ENCODE measurements around the gene DIDO1.

- no peak for TF ChIP-seq POLR2A (IDR thresholded peaks at IDR 0.05)
- TF ChIP-seq, protein P1, sequence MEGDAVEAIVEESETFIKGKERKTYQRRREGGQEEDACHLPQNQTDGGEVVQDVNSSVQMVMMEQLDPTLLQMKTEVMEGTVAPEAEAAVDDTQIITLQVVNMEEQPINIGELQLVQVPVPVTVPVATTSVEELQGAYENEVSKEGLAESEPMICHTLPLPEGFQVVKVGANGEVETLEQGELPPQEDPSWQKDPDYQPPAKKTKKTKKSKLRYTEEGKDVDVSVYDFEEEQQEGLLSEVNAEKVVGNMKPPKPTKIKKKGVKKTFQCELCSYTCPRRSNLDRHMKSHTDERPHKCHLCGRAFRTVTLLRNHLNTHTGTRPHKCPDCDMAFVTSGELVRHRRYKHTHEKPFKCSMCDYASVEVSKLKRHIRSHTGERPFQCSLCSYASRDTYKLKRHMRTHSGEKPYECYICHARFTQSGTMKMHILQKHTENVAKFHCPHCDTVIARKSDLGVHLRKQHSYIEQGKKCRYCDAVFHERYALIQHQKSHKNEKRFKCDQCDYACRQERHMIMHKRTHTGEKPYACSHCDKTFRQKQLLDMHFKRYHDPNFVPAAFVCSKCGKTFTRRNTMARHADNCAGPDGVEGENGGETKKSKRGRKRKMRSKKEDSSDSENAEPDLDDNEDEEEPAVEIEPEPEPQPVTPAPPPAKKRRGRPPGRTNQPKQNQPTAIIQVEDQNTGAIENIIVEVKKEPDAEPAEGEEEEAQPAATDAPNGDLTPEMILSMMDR (IDR thresholded peaks at IDR 0.05): no peak
These were observed 24.4 kb upstream of the DIDO1 start for GRCh38 chr20:62950741-62951140.
